ENCODE results near the gene RAMP1.

DNA sequence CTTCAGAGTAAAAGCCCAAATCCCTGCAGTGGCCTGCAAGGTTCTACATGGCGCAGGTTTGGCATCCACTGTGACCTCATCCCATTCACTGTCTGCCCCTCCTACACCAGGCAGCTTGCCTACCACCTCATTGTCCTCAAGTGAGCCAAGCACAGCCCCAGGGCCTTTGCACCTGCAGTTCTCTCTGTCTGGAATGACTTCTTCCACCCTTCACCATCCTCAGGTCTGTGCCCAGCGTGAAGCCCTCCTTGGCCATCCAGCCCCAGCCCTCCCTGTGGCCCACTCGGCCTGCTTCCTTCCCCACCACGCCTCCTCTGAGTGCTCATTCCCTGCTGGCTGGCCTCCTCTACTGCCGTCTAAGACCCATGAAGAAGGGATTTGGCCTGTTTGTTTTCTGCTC is 74.8 kb downstream of the RAMP1 start:
- TF ChIP-seq, protein P1, sequence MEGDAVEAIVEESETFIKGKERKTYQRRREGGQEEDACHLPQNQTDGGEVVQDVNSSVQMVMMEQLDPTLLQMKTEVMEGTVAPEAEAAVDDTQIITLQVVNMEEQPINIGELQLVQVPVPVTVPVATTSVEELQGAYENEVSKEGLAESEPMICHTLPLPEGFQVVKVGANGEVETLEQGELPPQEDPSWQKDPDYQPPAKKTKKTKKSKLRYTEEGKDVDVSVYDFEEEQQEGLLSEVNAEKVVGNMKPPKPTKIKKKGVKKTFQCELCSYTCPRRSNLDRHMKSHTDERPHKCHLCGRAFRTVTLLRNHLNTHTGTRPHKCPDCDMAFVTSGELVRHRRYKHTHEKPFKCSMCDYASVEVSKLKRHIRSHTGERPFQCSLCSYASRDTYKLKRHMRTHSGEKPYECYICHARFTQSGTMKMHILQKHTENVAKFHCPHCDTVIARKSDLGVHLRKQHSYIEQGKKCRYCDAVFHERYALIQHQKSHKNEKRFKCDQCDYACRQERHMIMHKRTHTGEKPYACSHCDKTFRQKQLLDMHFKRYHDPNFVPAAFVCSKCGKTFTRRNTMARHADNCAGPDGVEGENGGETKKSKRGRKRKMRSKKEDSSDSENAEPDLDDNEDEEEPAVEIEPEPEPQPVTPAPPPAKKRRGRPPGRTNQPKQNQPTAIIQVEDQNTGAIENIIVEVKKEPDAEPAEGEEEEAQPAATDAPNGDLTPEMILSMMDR (IDR thresholded peaks at IDR 0.05; ENCODE audit: low read length), result no peak
- TF ChIP-seq EZH2 (IDR thresholded peaks at IDR 0.05; ENCODE audit: borderline replicate concordance, low read length), result no peak

Measured in OCI-LY1 (cell line).